AG09309 (cell line): ENCODE measurements around the gene AMBRA1.

Source experiments
- DNase-seq: peaks from one replicate; pipeline ENCODE4 v3.0.0-alpha.2; 2010; ENCODE audit warnings: low read depth
- H3K4me3 ChIP-seq: 2 replicates; pipeline ENCODE4 v1.5.1; 2011; ENCODE audit warnings: mild to moderate bottlenecking, low read depth, low read length, moderate library complexity; ENCODE audit not compliant: control insufficient read depth
- TF ChIP-seq, protein P1 (sequence below): IDR thresholded peaks from 2 replicates; pipeline ENCODE4 v1.5.1; 2011; ENCODE audit warnings: mild to moderate bottlenecking, low read depth, low read length, inconsistent platforms; ENCODE audit not compliant: insufficient read depth, control insufficient read depth; ENCODE audit errors: missing control alignments

AMBRA1 gene

DNA sequence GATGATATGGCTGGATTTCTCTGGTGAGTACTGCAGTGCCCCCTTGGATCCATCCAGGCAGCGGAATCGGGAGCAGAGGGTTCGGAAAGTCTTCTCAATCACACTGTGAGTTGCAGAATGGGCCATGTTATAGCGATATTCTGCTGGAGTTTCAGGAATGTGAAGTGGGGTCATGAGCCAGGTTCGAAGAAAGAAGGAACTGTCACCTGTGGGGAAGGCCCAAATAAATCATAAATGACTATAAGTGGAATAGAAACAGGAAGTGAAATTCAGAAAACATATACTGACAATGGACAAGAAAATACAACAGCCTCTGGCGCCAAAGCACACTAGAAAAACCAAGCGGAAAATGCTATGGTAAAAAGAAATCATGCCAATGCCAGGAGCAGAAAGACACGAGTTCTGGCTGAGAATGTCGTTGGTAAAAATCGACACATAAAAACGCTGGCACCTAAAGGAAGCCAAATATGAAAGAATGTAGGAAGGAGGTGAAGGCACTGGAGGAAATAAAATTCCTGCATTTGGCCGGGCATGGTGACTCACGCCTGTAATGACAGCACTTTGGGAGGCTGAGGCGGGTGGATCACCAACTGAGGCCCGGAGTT lies 10.0 kb upstream of the AMBRA1 start:
- DNase-seq: no peak
- H3K4me3 ChIP-seq: no peak overlapping the region
- TF ChIP-seq, protein P1, sequence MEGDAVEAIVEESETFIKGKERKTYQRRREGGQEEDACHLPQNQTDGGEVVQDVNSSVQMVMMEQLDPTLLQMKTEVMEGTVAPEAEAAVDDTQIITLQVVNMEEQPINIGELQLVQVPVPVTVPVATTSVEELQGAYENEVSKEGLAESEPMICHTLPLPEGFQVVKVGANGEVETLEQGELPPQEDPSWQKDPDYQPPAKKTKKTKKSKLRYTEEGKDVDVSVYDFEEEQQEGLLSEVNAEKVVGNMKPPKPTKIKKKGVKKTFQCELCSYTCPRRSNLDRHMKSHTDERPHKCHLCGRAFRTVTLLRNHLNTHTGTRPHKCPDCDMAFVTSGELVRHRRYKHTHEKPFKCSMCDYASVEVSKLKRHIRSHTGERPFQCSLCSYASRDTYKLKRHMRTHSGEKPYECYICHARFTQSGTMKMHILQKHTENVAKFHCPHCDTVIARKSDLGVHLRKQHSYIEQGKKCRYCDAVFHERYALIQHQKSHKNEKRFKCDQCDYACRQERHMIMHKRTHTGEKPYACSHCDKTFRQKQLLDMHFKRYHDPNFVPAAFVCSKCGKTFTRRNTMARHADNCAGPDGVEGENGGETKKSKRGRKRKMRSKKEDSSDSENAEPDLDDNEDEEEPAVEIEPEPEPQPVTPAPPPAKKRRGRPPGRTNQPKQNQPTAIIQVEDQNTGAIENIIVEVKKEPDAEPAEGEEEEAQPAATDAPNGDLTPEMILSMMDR: no peak

DNA sequence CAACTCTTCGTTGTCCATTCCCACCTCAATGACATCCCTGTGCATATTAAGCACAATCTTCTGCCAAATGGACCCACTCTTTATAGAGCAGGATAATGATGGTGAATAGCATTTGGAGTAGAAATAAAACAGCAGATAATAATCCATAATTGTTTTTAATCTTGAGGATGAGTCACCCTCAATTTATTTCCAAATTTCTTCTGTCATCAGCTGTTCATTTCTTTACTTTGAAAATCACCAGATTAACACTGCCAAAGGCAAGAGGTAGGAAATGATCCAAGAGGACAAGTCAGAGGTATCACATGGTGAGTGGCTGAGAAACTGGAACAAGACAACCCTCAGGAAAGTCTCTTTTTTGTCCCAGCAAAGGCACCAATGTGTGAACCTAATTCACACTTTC lies 7.3 kb upstream of the AMBRA1 start:
- TF ChIP-seq, protein P1: no peak
- no peak for DNase-seq
- H3K4me3 ChIP-seq: no peak overlapping the region

DNA sequence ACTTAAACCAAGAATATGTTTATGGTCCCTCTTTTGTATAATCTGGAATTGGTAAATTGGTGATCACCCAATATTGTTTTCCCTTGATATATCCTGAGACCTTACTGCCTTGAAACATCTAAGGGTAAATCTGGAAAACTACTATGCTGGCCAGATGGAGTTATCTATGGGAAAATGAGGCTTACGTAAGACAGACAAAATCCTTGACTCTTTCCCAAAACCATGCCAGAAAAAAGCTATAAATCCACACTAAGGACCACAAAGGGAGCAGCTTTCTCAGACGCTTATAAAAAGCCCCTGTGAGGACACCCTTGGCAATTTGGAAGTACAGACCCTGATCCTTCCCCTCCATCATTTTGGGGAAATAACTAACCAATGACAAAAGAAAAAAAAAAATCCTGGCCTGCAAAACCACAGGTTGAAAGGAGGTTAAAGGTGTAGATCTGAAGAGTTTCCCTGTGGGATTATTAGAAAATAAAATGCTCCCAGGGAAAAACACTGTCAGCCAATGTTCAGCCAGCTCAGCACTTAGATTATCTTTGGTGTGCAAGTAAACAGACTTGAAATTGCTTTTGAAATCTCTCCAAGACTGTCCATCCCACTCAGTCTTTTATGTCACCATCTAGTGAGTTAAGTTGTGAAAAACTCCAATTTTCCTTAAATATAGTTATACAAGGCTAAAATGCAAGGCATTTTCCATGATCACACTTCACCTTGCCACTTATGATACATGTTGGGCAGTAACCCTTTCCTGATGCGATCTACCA lies 6.6 kb upstream of the AMBRA1 start:
- no peak for DNase-seq
- H3K4me3 ChIP-seq: no peak overlapping the region
- TF ChIP-seq, protein P1: no peak

DNA sequence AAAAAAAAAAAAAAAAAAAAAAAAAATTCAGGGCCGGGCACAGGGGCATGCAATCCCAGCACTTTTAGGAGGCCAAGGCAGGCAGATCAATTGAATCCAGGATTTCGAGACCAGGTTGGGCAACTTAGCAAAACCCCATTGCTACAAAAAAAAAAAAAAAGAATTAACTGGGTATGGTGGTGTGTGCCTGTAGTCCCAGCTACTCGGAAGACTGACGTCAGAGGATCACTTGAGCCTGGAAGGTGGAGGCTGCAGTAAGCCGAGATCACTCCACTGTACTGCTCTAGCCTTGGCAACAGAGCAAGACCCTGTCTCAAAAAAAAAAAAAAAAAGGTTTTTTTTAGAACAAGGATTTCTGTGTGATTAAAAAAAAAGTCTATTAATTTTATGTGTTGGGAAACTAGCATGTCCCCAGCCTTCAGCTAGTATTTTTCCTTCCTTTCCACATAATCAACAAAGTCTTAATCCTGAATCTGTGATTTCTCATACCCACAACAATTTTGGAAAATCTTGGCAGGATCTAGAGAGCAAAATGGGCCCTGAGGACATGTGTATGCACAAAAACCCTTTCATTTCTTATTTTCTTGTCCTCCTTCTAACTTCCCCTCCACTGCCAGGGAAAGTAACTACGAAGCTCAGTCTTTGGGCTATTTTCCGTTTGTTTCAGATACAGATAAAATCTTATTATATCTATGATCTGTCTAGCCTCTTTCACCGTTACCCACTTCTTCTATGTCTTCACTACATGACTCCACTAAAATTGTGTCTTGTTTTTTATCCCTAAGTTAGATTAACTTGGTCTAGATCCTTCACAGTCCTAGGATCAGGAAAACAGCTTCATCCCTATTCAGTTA lies 5.7 kb upstream of the AMBRA1 start:
- no peak overlapping the region for H3K4me3 ChIP-seq
- DNase-seq: no peak
- TF ChIP-seq, protein P1: no peak

DNA sequence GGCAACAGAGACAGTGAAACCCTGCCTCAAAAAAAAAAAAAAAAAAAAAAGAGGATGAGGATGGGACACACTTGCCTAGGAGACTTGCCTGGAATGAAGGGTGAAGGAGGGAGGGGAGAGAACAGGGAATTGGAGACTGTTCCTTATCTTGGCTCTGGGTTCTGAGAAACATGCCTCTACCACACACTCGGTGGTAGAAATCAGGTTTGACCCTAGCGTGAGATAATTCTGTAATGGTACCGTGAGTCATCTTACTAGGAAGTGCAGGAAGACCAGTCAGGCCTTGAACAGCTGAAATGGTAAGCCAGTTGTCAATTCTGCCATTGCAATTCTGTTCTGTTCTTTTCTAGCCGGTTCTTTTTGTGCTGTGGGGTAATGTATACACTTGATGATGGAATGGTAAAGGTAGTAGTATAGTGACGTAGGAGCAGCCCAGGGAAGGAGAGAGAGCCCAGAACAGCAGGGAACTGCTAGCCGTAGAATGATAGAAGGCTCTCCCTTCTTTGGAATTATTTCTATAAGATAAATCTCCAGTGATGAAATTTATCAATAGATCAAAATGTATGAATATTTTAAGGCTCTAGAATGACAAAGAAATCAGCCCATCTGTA lies 3.9 kb upstream of the AMBRA1 start:
- no peak for DNase-seq
- TF ChIP-seq, protein P1: no peak
- H3K4me3 ChIP-seq: no peak overlapping the region

DNA sequence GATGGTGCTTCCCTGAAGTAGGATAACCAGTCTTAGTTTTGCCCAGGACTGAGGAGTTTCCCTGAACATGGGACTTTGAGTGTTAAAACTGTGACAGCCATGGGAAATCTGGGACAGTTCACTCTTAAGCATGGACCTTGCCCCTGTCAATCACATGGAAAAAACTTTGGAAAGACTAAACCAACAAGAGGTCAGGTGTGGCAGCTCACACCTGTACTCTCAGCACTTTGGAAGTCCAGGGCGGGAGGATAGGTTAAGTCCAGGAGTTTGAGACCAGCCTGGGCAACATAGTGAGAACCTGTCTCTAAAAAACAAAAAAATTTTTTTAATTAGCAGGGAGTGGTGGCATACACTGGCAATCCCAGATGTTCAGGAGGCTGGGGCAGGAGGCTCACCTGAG lies 3.3 kb upstream of the AMBRA1 start:
- no peak overlapping the region for H3K4me3 ChIP-seq
- DNase-seq: no peak
- TF ChIP-seq, protein P1: no peak
